ENCODE data around the gene NEUROD2.
A peak's percentile ranks its signal among the peaks of the same experiment; 100 is the strongest.

The NEUROD2 gene

GRCh38 chr17:39607851-39608130, at the start of gene NEUROD2:
Gene NEUROD2, minus strand, starts transcription at chr17:39607920. Its CDS starts 1,321 bp downstream, at chr17:39606599.
- no peak for DNase-seq (ENCODE audit: low spot score)

GRCh38 chr17:39655105-39655504, 47.4 kb upstream of the NEUROD2 start:
- no peak for DNase-seq (ENCODE audit: low spot score)

- DNase-seq (ENCODE audit: low spot score) = peak; percentile 13
Observed at GRCh38 chr17:39653662-39654331, 46.1 kb upstream of the NEUROD2 start.

- no peak for DNase-seq (ENCODE audit: low spot score)
Observed at GRCh38 chr17:39653316-39653661, 45.6 kb upstream of the NEUROD2 start.

- no peak for DNase-seq (ENCODE audit: low spot score)
Observed at GRCh38 chr17:39652587-39653315, 45.0 kb upstream of the NEUROD2 start.

GRCh38 chr17:39651923-39652586, 44.3 kb upstream of the NEUROD2 start:
- DNase-seq (ENCODE audit: low spot score) = no peak

- no peak for DNase-seq (ENCODE audit: low spot score)
Observed at GRCh38 chr17:39650121-39650579, 42.4 kb upstream of the NEUROD2 start.

- no peak for DNase-seq (ENCODE audit: low spot score)
Observed at GRCh38 chr17:39648616-39649366, 41.1 kb upstream of the NEUROD2 start.

GRCh38 chr17:39647256-39647655, 39.5 kb upstream of the NEUROD2 start:
- DNase-seq (ENCODE audit: low spot score) = no peak

GRCh38 chr17:39643271-39643670, 35.6 kb upstream of the NEUROD2 start:
- no peak for DNase-seq (ENCODE audit: low spot score)

- DNase-seq (ENCODE audit: low spot score) = no peak
Observed at GRCh38 chr17:39642291-39643074, 34.8 kb upstream of the NEUROD2 start.

- no peak for DNase-seq (ENCODE audit: low spot score)
Observed at GRCh38 chr17:39641883-39642282, 34.2 kb upstream of the NEUROD2 start.

- DNase-seq (ENCODE audit: low spot score) = no peak
Observed at GRCh38 chr17:39641097-39641496, 33.4 kb upstream of the NEUROD2 start.

GRCh38 chr17:39640591-39641031, 32.9 kb upstream of the NEUROD2 start:
- no peak for DNase-seq (ENCODE audit: low spot score)

GRCh38 chr17:39639566-39640458, 32.1 kb upstream of the NEUROD2 start:
- no peak for DNase-seq (ENCODE audit: low spot score)

GRCh38 chr17:39639043-39639442, 31.3 kb upstream of the NEUROD2 start:
- DNase-seq (ENCODE audit: low spot score) = no peak

GRCh38 chr17:39638317-39638716, 30.6 kb upstream of the NEUROD2 start:
- no peak for DNase-seq (ENCODE audit: low spot score)

GRCh38 chr17:39636927-39637736, 29.4 kb upstream of the NEUROD2 start, which contains the start of gene STARD3:
Gene STARD3, plus strand, starts transcription at chr17:39637144. Its CDS starts 16,388 bp downstream, at chr17:39653532.
- peak; percentile 84 for DNase-seq (ENCODE audit: low spot score)

GRCh38 chr17:39636587-39636926, 28.8 kb upstream of the NEUROD2 start:
- DNase-seq (ENCODE audit: low spot score) = no peak

All from LoVo (cell line).